GM12878 (cell line): ENCODE data around the gene NSMCE1. TPM values are rescaled to one million over a fixed set of nuclear protein-coding genes. Genes with fewer than 3 reads are reported as not detected.

ENCODE experiments used
- ATAC-seq: fragments of 200-7000 bp; cut with Tn5 transposase; 3 replicates; pipeline ENCODE4 v1.9.1; 2020; ENCODE audit warnings: mild to moderate bottlenecking, moderate library complexity
- BruUV-seq: library from RNA; stranded (reverse); fragments of 400-500 nt; replicated peaks from 2 replicates; lab custom pipeline; 2021; lab: Mats Ljungman, UMichigan
- CTCF ChIA-PET: fragments of 300-600 bp; sonication (Branson Sonifier 250); formaldehyde crosslinking; extraction: SDS; loops from one replicate; lab custom pipeline; 2021; ENCODE audit warnings: inconsistent platforms; lab: Yijun Ruan, JAX
- POLR2A ChIA-PET: fragments of 350-600 bp; formaldehyde crosslinking; extraction: SDS; loops from one replicate; lab custom pipeline; 2021; ENCODE audit warnings: inconsistent platforms; lab: Charles Lee
- RAD21 ChIA-PET: fragments of 300-600 bp; sonication (Branson Sonifier 250); formaldehyde crosslinking; loops from one replicate; lab custom pipeline; 2023; ENCODE audit warnings: antibody characterized with exemption; ENCODE audit not compliant: unreplicated experiment; lab: Charles Lee
- SMC1A ChIA-PET: fragments of 300-600 bp; sonication (Branson Sonifier 250); formaldehyde crosslinking; loops from one replicate; lab custom pipeline; 2023; ENCODE audit not compliant: unreplicated experiment, uncharacterized antibody; lab: Charles Lee
- DNase-seq: peaks from one replicate; pipeline ENCODE4 v3.0.0-alpha.2; 2011; ENCODE audit warnings: low read depth, low spot score
- FAIRE-seq: peaks from 3 replicates; lab custom pipeline; 2011; peaks lifted over from hg19 to GRCh38; lab: Jason Lieb, UNC
- H2AFZ ChIP-seq: 2 replicates; pipeline ENCODE4 v1.6.0; 2011; ENCODE audit warnings: low read depth, low read length, control low read depth; ENCODE audit not compliant: control insufficient read depth
- H3K27ac ChIP-seq: 2 replicates; pipeline ENCODE4 v1.5.1; 2011; ENCODE audit warnings: control low read depth; ENCODE audit not compliant: control insufficient read depth, insufficient read depth
- H3K27me3 ChIP-seq, 2 experiments: replicated peaks in 1 of 2; 2 replicates each; pipeline versions ENCODE4 v1.6.0 to v1.6.1; 2011; ENCODE audit warnings: low read length in 1 of 2; ENCODE audit not compliant: control insufficient read depth in 2 of 2, insufficient read depth in 2 of 2
- H3K36me3 ChIP-seq, 2 experiments: 2 replicates each; pipeline ENCODE4 v1.5.1; 2011; ENCODE audit warnings: low read length in 1 of 2; ENCODE audit not compliant: control insufficient read depth in 2 of 2, insufficient read depth in 2 of 2
- H3K4me1 ChIP-seq: 2 replicates; pipeline ENCODE4 v1.6.1; 2011; ENCODE audit warnings: mild to moderate bottlenecking, low read length, moderate library complexity, mixed read lengths; ENCODE audit not compliant: control insufficient read depth, insufficient read depth
- H3K4me2 ChIP-seq: 2 replicates; pipeline ENCODE4 v1.6.0; 2011; ENCODE audit warnings: control low read depth; ENCODE audit not compliant: control insufficient read depth, insufficient read depth
- H3K4me3 ChIP-seq: fragments of 200-600 bp; sonication (generic); 2 replicates; pipeline ENCODE4 v1.5.1; 2016
- H3K79me2 ChIP-seq: 2 replicates; pipeline ENCODE4 v1.6.0; 2011; ENCODE audit warnings: low read length; ENCODE audit not compliant: control insufficient read depth, insufficient read depth
- H3K9ac ChIP-seq: 2 replicates; pipeline ENCODE4 v1.8.0; 2011; ENCODE audit warnings: low read length, control low read depth, mixed read lengths; ENCODE audit not compliant: control insufficient read depth, insufficient read depth
- H3K9me3 ChIP-seq: replicated peaks from 3 replicates; pipeline ENCODE4 v1.5.1; 2011; ENCODE audit warnings: mild to moderate bottlenecking, low read length; ENCODE audit not compliant: control insufficient read depth, insufficient read depth
- H4K20me1 ChIP-seq: 2 replicates; pipeline ENCODE4 v1.6.0; 2011; ENCODE audit not compliant: control insufficient read depth, insufficient read depth
- CHD4 ChIP-seq: fragments of 200-600 bp; sonication (generic); IDR thresholded peaks from 2 replicates; pipeline ENCODE4 v1.6.1; 2016; ENCODE audit warnings: mild to moderate bottlenecking
- CTCF ChIP-seq, 3 experiments: IDR thresholded peaks in 2 of 3; conservative IDR thresholded peaks in 1 of 3; 2 replicates each; pipeline ENCODE4 v1.5.1; 2011; ENCODE audit warnings: low read depth in 3 of 3, low read length in 3 of 3, mild to moderate bottlenecking in 3 of 3, control low read depth in 2 of 3, moderate library complexity in 2 of 3, inconsistent platforms in 1 of 3, mixed read lengths in 1 of 3; ENCODE audit not compliant: control insufficient read depth in 2 of 3, insufficient read depth in 1 of 3; ENCODE audit errors: extremely low read depth in 1 of 3
- GABPA ChIP-seq: IDR thresholded peaks from 2 replicates; pipeline ENCODE4 v1.6.1; 2014; ENCODE audit warnings: antibody characterized with exemption, low read depth, mild to moderate bottlenecking, inconsistent platforms
- NR2C2 ChIP-seq: IDR thresholded peaks from 2 replicates; pipeline ENCODE4 v1.6.1; 2011; ENCODE audit warnings: borderline replicate concordance, low read depth; ENCODE audit not compliant: control insufficient read depth, insufficient read length
- POLR2A ChIP-seq: IDR thresholded peaks from 2 replicates; pipeline ENCODE4 v1.6.1; 2011; ENCODE audit warnings: low read depth, mild to moderate bottlenecking, low read length
- RAD21 ChIP-seq: IDR thresholded peaks from 2 replicates; pipeline ENCODE4 v1.6.1; 2011; ENCODE audit warnings: mild to moderate bottlenecking, low read depth, low read length, moderate library complexity; ENCODE audit not compliant: insufficient read depth
- STAT1 ChIP-seq: fragments of 450-650 bp; conservative IDR thresholded peaks from 2 replicates; pipeline ENCODE4 v1.6.1; 2014; ENCODE audit warnings: antibody characterized with exemption, mild to moderate bottlenecking
- WGBS: methylation state at CpG from one replicate; pipeline ENCODE4 v1.1.6; 2016; ENCODE audit warnings: low lambda C conversion rate; ENCODE audit not compliant: insufficient replicate concordance, insufficient coverage; ENCODE audit errors: missing lambda C conversion rate; 5-methylcytosine and 5-hydroxymethylcytosine counted together
- in situ Hi-C: fragments of 300-500 bp; cut with MboI; formaldehyde crosslinking; loops from 9 replicates; pipeline ENCODE4 v1.14.3; 2018; ENCODE audit warnings: mixed read lengths
- intact Hi-C: fragments of 100-400 bp; cut with micrococcal nuclease; formaldehyde crosslinking; loops from one replicate; pipeline ENCODE4 v1.14.2; 2022; ENCODE audit not compliant: unreplicated experiment
- polyA plus RNA-seq, 11 experiments: library from polyadenylated mRNA; depleted of rRNA in 4 of 11; unstranded in 6 of 11; stranded (reverse) in 5 of 11; fragments of >200 nt; fragmentation: Nextera tagmentation in 4 of 11; fragmentation: Illumina TruSeq in 1 of 11; extraction: Ambion mirVana in 4 of 11; extraction: Trizol in 1 of 11; gene quantifications; 1 replicate in 1 of 11; 2 replicates in 10 of 11; pipeline versions ENCODE4 v1.2.1 to v1.2.3, GENCODE V29; 2011 to 2016; ENCODE audit warnings: inconsistent platforms in 2 of 11, missing spikeins in 2 of 11, low read depth in 1 of 11
- total RNA-seq, 4 experiments: library from RNA; depleted of rRNA in 3 of 4; stranded (reverse); fragments of >200 nt in 3 of 4; fragmentation: Illumina TruSeq in 1 of 4; extraction: Trizol in 1 of 4; gene quantifications; 2 replicates each; pipeline versions ENCODE4 v1.2.1 to v1.2.3, GENCODE V29; 2013 to 2021

NSMCE1 gene
- total and polyA plus RNA-seq, 10 of the 15 experiments (the other 5 are each of a cell fraction or from before 2014, with no cell fraction given), result 54.0 to 214 (median 71.4) TPM

GRCh38 chr16:27223701-27224100, 44.9 kb downstream of the NSMCE1 start:
- BruUV-seq, result no TSS peak
- ChIA-PET RAD21 (interaction anchor here (1.6 kb wide), 1 partner anchor 18 kb away, joined by 3 read pairs; no protein-coding TSS in a partner anchor), POLR2A (no interaction called here)
- H3K27ac ChIP-seq, result no peak overlapping the region
- in situ Hi-C loops, result no loop called here
- no peak for FAIRE-seq
- WGBS, result 74% methylated on average over 6 of the region's 6 CpGs
- H3K27me3 ChIP-seq, result no peaks in the 10 kb centered on the region
- H3K9me3 ChIP-seq, result no peaks in the 10 kb centered on the region
- H2AFZ ChIP-seq, result no peak overlapping the region
- DNase-seq, result no peak
- H3K36me3 ChIP-seq, result peaks cover 0 to 3% of the 10 kb centered on the region in 2 experiments; a peak in 2 of 4 replicates
- TF ChIP-seq POLR2A (peak; percentile 34; the same call in 1 of the 2 replicates), STAT1 (no peak), GABPA (no peak)
- TF ChIP-seq, all 136 proteins: peak for 1
- Histone ChIP-seq H4K20me1 (no peaks in the 10 kb centered on the region), H3K9ac (no peak overlapping the region), H3K4me3 (no peak overlapping the region), H3K4me2 (no peak overlapping the region), H3K4me1 (no peaks in the 10 kb centered on the region), H3K79me2 (no peaks in the 10 kb centered on the region)
- ChIA-PET SMC1A (interaction anchor here (1.2 kb wide), 1 partner anchor 144 kb away, joined by 4 read pairs; no protein-coding TSS in a partner anchor), CTCF (interaction anchor here (1.3 to 2.7 kb wide), 2 partner anchors 44 to 144 kb away, joined by 3 to 6 read pairs; no protein-coding TSS in a partner anchor)
- no peak for ATAC-seq
- intact Hi-C loops, result no loop called here

DNA sequence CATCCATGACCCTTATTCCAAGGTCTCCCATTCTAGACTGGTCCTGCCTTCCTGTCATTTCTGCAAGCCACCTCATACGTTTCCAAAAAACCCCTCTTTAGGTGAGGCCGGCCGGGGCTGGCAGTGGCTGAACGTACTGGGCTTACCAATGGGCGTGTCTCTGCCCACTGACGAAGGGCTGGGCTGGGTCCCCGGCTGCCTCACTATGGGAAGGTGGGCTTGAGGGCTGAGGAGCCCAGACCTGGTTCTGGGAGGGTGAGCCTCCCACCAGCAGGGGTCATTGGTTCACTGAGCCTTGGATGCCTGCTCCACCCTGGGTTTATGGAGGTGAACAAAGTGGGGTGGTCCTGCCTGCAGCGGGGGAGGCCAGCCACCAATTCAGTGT, 45.4 kb downstream of the NSMCE1 start:
- POLR2A ChIA-PET, result interaction anchor here (1.5 kb wide), 1 partner anchor 19 kb away, joined by 5 read pairs; the partner anchor contains the start of gene KDM8
- BruUV-seq, result no TSS peak
- H3K4me3 ChIP-seq, result no peak overlapping the region
- H2AFZ ChIP-seq, result no peak overlapping the region
- H4K20me1 ChIP-seq, result no peaks in the 10 kb centered on the region
- FAIRE-seq (no peak), ATAC-seq (peak; percentile 28; the same call in 1 of the 3 replicates), DNase-seq (no peak)
- H3K27me3 ChIP-seq, result no peaks in the 10 kb centered on the region
- RAD21 ChIA-PET, result interaction anchor here (1.6 kb wide), 1 partner anchor 18 kb away, joined by 3 read pairs; no protein-coding TSS in a partner anchor
- 78% methylated on average over 8 of the region's 8 CpGs for WGBS
- intact Hi-C loops, result no loop called here
- H3K9me3 ChIP-seq, result no peaks in the 10 kb centered on the region
- CTCF ChIA-PET, result interaction anchor here (1.3 to 2.7 kb wide), 2 partner anchors 43 to 144 kb away, joined by 3 to 6 read pairs; no protein-coding TSS in a partner anchor
- no peaks in the 10 kb centered on the region for H3K79me2 ChIP-seq
- TF ChIP-seq RAD21 (0 out of 2 replicates have a peak, but pooled peaks have one; percentile 5), CTCF (IDR thresholded peaks at IDR 0.05 in 2 of 3, conservative IDR thresholded peaks at IDR 0.05 in 1 of 3; ENCODE audit: control insufficient read depth in 2 of 3, extremely low read depth in 1 of 3, insufficient read depth in 1 of 3, low read depth in 3 of 3, low read length in 3 of 3) (peak in 1 of 3 experiments; percentile 33; a peak in 2 of 6 replicates), POLR2A (peak; percentile 10; the same call in 1 of the 2 replicates), CHD4 (no peak), NR2C2 (no peak)
- in situ Hi-C loops, result no loop called here
- no peak overlapping the region for H3K27ac ChIP-seq
- no peak overlapping the region for H3K9ac ChIP-seq
- H3K4me2 ChIP-seq, result no peak overlapping the region
- SMC1A ChIA-PET, result interaction anchor here (1.0 to 1.2 kb wide), 2 partner anchors 12 to 145 kb away, joined by 4 read pairs; no protein-coding TSS in a partner anchor
- H3K4me1 ChIP-seq, result no peaks in the 10 kb centered on the region
- peaks cover 0 to 3% of the 10 kb centered on the region in 2 experiments; a peak in 2 of 4 replicates for H3K36me3 ChIP-seq
